Spleen (tissue), 11 donors: ENCODE measurements around the gene PLCB1. TPM values are rescaled to one million over a fixed set of nuclear protein-coding genes. Genes with fewer than 3 reads are reported as not detected.

ENCODE experiments used
- DNase-seq: peaks from one replicate; pipeline ENCODE4 v3.0.0-alpha.2; 2020
- H3K27ac ChIP-seq, 8 donors: fragments of 200-600 bp; sonication (generic) in 7 of 8; 1 replicate in 4 of 8; 2 replicates in 4 of 8; pipeline versions ENCODE4 v1.5.0 to v1.8.0; 2016 to 2021; ENCODE audit warnings: inconsistent platforms in 4 of 8, mild to moderate bottlenecking in 4 of 8, moderate library complexity in 1 of 8
- H3K27me3 ChIP-seq, 7 donors: fragments of 200-600 bp; sonication (generic) in 6 of 7; replicated peaks in 1 of 7; 1 replicate in 4 of 7; 2 replicates in 3 of 7; pipeline versions ENCODE4 v1.5.0 to v1.8.0; 2016 to 2021; ENCODE audit warnings: inconsistent platforms in 3 of 7, mild to moderate bottlenecking in 1 of 7
- H3K36me3 ChIP-seq, 6 donors: fragments of 200-600 bp; sonication (generic) in 5 of 6; 1 replicate in 4 of 6; 2 replicates in 2 of 6; pipeline versions ENCODE4 v1.5.0 to v1.8.0; 2016 to 2021; ENCODE audit warnings: inconsistent platforms in 2 of 6
- H3K4me1 ChIP-seq, 6 donors: fragments of 200-600 bp; sonication (generic) in 5 of 6; 1 replicate in 3 of 6; 2 replicates in 3 of 6; pipeline versions ENCODE4 v1.5.0 to v1.8.0; 2016 to 2021; ENCODE audit warnings: inconsistent platforms in 3 of 6
- H3K4me3 ChIP-seq, 8 donors: fragments of 200-600 bp; sonication (generic) in 7 of 8; 1 replicate in 4 of 8; 2 replicates in 4 of 8; pipeline versions ENCODE4 v1.5.0 to v1.8.0; 2016 to 2021; ENCODE audit warnings: inconsistent platforms in 4 of 8, mild to moderate bottlenecking in 4 of 8, moderate library complexity in 2 of 8
- H3K9me3 ChIP-seq, 8 donors: fragments of 200-600 bp; sonication (generic) in 7 of 8; 1 replicate in 4 of 8; 2 replicates in 4 of 8; pipeline versions ENCODE4 v1.5.0 to v1.8.0; 2016 to 2021; ENCODE audit warnings: inconsistent platforms in 4 of 8
- POLR2A ChIP-seq, 3 donors: fragments of 450-650 bp; IDR thresholded peaks; one replicate each; pipeline ENCODE4 v1.5.1; 2017; ENCODE audit warnings: antibody characterized with exemption in 3 of 3, mild to moderate bottlenecking in 1 of 3
- POLR2AphosphoS5 ChIP-seq, 3 donors: sonication (generic); formaldehyde crosslinking; IDR thresholded peaks; one replicate each; pipeline ENCODE4 v1.5.1; 2017; ENCODE audit warnings: antibody characterized with exemption in 3 of 3
- WGBS, 5 donors: extraction: QIAGEN DNeasy Blood & Tissue Kit in 3 of 5; methylation state at CpG; one replicate each; pipeline versions ENCODE4 v1.1.5 to v1.1.7; 2013 to 2018; 5-methylcytosine and 5-hydroxymethylcytosine counted together
- intact Hi-C: fragments of 100-400 bp; cut with DNase I; formaldehyde crosslinking; loops from one replicate; pipeline ENCODE4 v1.15.0; 2023; ENCODE audit warnings: low total_unique reads
- polyA plus RNA-seq, 3 donors: library from polyadenylated mRNA; stranded (reverse); fragments of 200-250 nt; gene quantifications; one replicate each; pipeline ENCODE4 v1.2.1, GENCODE V29; 2013
- total RNA-seq, 7 donors: library from RNA; depleted of rRNA in 3 of 7; stranded (reverse); fragments of >200 nt in 3 of 7; fragmentation: NEBNext Ultra II Directional in 4 of 7; extraction: Animal tissue kit (Norgen Biotek cat#: 25700) in 4 of 7; gene quantifications; one replicate each; pipeline versions ENCODE4 v1.1.0 to v1.2.1, GENCODE V29; 2016 to 2021
- TF ChIP-seq, protein P1 (sequence below), 11 experiments: fragments of 200-600 bp in 7 of 11; fragments of 450-650 bp in 4 of 11; sonication (generic) in 4 of 11; IDR thresholded peaks in 8 of 11; conservative IDR thresholded peaks in 3 of 11; 1 replicate in 7 of 11; 2 replicates in 4 of 11; pipeline versions ENCODE4 v1.4.0 to v1.8.0; 2016 to 2021; ENCODE audit warnings: antibody characterized with exemption in 11 of 11, inconsistent platforms in 4 of 11, mild to moderate bottlenecking in 1 of 11
- donor health status: healthy with polysubstance abuse.
- donor health status: DM: no; HTN: no; CAD: no; lungs with moderate emphysema.
- donor health status: DM: no; HTN: no; CAD: no.
- donor health status: Bipolar disorder and iron deficiency.
- donor health status: healthy.
- donor health status: DM: no; HTN: no; CAD: no.
- donor health status: DM: yes; HTN: yes; CAD: no.

PLCB1 gene
- total and polyA plus RNA-seq, 10 donors, result 1.0 to 33.7 (median 16.2) TPM

DNA sequence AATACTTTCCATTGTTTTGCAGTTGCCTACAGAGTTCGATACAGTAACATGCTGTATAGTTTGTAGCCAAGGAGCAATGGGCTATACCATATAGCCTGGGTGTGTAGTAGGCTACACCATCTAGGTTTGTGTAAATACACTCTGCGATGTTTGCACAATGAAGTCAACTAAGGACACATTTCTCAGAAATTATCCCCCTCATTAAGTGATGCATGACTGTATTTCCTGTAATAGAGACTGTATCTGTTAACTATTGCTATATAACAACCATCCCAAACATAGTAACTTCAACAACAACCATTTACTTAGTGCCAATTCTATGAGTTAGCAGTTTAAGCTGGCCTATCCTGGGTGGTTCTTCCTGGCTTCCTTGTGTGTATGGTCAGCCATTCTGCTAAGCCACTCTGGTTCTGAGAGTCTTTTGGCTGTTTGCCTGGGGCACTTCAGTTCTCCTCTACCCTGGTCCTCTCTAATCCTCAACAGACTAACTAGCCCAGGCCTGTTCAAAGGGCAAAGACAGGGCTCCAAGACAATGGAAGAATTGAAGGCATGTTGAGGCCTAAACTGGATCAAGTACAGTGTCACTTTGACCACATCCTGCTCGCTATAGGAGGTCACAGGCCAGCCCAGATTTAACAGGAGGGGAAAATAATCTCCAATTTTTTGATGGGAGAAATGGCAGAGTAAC is 124.0 kb downstream of the PLCB1 start:
- WGBS, 5 donors, result 57 to 91% (median 75%) methylated on average over 3 of the region's 3 CpGs
- H3K9me3 ChIP-seq, result no peaks in the 10 kb centered on the region
- H3K4me3 ChIP-seq, result no peak overlapping the region
- DNase-seq, result no peak
- no peak for TF ChIP-seq POLR2A (IDR thresholded peaks at IDR 0.05)
- TF ChIP-seq, protein P1, sequence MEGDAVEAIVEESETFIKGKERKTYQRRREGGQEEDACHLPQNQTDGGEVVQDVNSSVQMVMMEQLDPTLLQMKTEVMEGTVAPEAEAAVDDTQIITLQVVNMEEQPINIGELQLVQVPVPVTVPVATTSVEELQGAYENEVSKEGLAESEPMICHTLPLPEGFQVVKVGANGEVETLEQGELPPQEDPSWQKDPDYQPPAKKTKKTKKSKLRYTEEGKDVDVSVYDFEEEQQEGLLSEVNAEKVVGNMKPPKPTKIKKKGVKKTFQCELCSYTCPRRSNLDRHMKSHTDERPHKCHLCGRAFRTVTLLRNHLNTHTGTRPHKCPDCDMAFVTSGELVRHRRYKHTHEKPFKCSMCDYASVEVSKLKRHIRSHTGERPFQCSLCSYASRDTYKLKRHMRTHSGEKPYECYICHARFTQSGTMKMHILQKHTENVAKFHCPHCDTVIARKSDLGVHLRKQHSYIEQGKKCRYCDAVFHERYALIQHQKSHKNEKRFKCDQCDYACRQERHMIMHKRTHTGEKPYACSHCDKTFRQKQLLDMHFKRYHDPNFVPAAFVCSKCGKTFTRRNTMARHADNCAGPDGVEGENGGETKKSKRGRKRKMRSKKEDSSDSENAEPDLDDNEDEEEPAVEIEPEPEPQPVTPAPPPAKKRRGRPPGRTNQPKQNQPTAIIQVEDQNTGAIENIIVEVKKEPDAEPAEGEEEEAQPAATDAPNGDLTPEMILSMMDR (IDR thresholded peaks at IDR 0.05 in 8 of 11, conservative IDR thresholded peaks at IDR 0.05 in 3 of 11), result no peak
- TF ChIP-seq POLR2AphosphoS5 (IDR thresholded peaks at IDR 0.05), result no peak
- intact Hi-C loops, result no loop called here
- no peak overlapping the region for H3K27ac ChIP-seq
- no peaks in the 10 kb centered on the region for H3K27me3 ChIP-seq
- H3K4me1 ChIP-seq, result no peaks in the 10 kb centered on the region
- no peaks in the 10 kb centered on the region for H3K36me3 ChIP-seq

DNA sequence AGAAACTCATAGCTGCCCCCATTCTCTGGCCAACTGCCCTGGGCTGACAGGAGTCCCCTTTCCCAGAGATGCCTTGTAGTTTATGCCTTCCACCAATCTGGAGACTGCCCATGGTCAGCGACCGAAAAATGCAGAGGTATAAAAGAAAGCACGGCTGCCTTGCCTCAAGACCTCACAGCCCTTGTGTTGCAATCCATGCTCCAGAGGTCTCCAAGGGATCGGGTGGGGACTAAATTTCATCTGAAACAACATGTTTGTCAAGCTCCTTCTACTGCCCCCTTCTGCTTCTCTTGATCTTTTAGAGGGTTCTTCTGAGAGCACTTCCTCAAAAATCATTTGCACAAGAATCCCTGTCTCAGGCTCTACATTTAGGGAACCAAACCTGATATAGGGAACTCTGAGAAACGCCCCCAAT is 128.8 kb downstream of the PLCB1 start:
- WGBS, 5 donors, result 60 to 94% (median 75%) methylated on average over 5 of the region's 5 CpGs

DNA sequence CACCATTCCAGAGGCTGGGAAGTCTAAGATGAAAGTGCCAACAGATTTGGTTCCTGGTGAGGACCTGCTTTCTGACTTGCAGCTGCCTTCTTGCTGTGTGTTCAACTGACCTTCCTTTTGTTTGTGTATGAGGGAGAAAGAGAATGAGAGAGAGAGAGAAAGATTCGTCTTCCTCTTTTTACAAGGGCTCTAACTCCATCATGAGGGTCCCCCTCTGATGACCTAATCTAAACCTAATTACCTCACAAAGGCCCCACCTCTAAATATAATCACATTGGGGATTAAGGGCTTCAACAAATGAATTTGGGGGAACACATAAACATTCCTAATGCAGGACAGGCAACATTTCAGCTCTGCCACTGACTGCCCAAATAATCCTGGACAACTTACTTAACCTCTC is 130.7 kb downstream of the PLCB1 start:
- Histone ChIP-seq H3K4me1 (no peaks in the 10 kb centered on the region), H3K27ac (no peak overlapping the region), H3K4me3 (no peak overlapping the region), H3K27me3 (no peaks in the 10 kb centered on the region), H3K36me3 (no peaks in the 10 kb centered on the region), H3K9me3 (no peaks in the 10 kb centered on the region)
- DNase-seq, result no peak
- TF ChIP-seq POLR2AphosphoS5 (IDR thresholded peaks at IDR 0.05), result no peak
- TF ChIP-seq, protein P1 (IDR thresholded peaks at IDR 0.05 in 8 of 11, conservative IDR thresholded peaks at IDR 0.05 in 3 of 11), result no peak
- TF ChIP-seq POLR2A (IDR thresholded peaks at IDR 0.05), result no peak
- intact Hi-C loops, result no loop called here
- 67 to 84% (median 76%) methylated on average over 1 of the region's 1 CpG for WGBS, 5 donors

More for the DNA sequence above, 128.8 kb downstream of the PLCB1 start:
- Histone ChIP-seq H3K27me3 (no peaks in the 10 kb centered on the region), H3K36me3 (no peaks in the 10 kb centered on the region), H3K4me1 (no peaks in the 10 kb centered on the region), H3K27ac (no peak overlapping the region), H3K9me3 (no peaks in the 10 kb centered on the region), H3K4me3 (no peak overlapping the region)
- TF ChIP-seq POLR2AphosphoS5 (IDR thresholded peaks at IDR 0.05) (no peak), POLR2A (IDR thresholded peaks at IDR 0.05) (no peak)
- TF ChIP-seq, protein P1 (IDR thresholded peaks at IDR 0.05 in 8 of 11, conservative IDR thresholded peaks at IDR 0.05 in 3 of 11), result no peak
- DNase-seq, result no peak
- intact Hi-C loops, result no loop called here

DNA sequence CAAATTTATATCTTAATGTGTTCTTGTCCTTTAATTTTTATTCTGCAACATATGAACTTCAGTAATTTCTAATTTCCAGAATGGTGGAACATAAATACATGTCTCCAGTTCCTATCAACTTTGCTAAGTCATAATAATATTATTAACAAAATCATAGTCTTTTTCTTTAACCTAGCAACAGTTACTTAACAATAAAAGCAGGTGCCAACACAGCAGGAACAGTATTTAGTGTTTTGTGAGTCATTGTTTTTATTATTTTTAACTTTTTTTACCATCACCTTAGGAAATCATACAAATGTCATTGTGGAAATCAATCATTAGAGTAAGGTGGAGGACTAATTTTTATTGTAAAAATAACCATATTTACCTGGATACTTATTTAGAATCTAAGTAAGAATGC is 133.5 kb downstream of the PLCB1 start:
- no peak for DNase-seq
- intact Hi-C loops, result no loop called here
- TF ChIP-seq, protein P1 (IDR thresholded peaks at IDR 0.05 in 8 of 11, conservative IDR thresholded peaks at IDR 0.05 in 3 of 11), result no peak
- TF ChIP-seq POLR2A (IDR thresholded peaks at IDR 0.05) (no peak), POLR2AphosphoS5 (IDR thresholded peaks at IDR 0.05) (no peak)
- H3K27ac ChIP-seq, result no peak overlapping the region
- no peak overlapping the region for H3K4me3 ChIP-seq
- H3K27me3 ChIP-seq, result no peaks in the 10 kb centered on the region
- H3K4me1 ChIP-seq, result no peaks in the 10 kb centered on the region
- H3K36me3 ChIP-seq, result no peaks in the 10 kb centered on the region
- H3K9me3 ChIP-seq, result no peaks in the 10 kb centered on the region
